Neural progenitor cell (in vitro differentiated cells): ENCODE measurements around the gene PAGE3. TPM values are rescaled to one million over a fixed set of nuclear protein-coding genes. Genes with fewer than 3 reads are reported as not detected.

Experiments
- DNase-seq: peaks from one replicate; pipeline ENCODE4 v3.0.0-alpha.2; 2016; ENCODE audit warnings: low spot score
- H2AFZ ChIP-seq: fragments of 200-600 bp; sonication (generic); replicated peaks from 2 replicates; pipeline ENCODE4 v1.6.1; 2016; ENCODE audit warnings: antibody characterized with exemption
- H3F3A ChIP-seq: fragments of 200-600 bp; sonication (generic); 2 replicates; pipeline ENCODE4 v1.6.1; 2016; ENCODE audit warnings: antibody characterized with exemption, low read depth
- H3K27ac ChIP-seq: fragments of 200-600 bp; sonication (generic); 2 replicates; pipeline ENCODE4 v1.5.1; 2016; ENCODE audit warnings: mild to moderate bottlenecking
- H3K27me3 ChIP-seq: fragments of 200-600 bp; sonication (generic); 2 replicates; pipeline ENCODE4 v1.6.1; 2016; ENCODE audit warnings: mild to moderate bottlenecking, moderate library complexity
- H3K36me3 ChIP-seq: fragments of 200-600 bp; sonication (generic); 2 replicates; pipeline ENCODE4 v1.5.1; 2016
- H3K4me1 ChIP-seq: fragments of 200-600 bp; sonication (generic); 2 replicates; pipeline ENCODE4 v1.6.1; 2016; ENCODE audit warnings: mixed run types
- H3K4me2 ChIP-seq: fragments of 200-600 bp; sonication (generic); 2 replicates; pipeline ENCODE4 v1.6.1; 2016
- H3K4me3 ChIP-seq: fragments of 200-600 bp; sonication (generic); 2 replicates; pipeline ENCODE4 v1.5.1; 2016
- H3K79me2 ChIP-seq: fragments of 200-600 bp; sonication (generic); 2 replicates; pipeline ENCODE4 v1.6.1; 2016; ENCODE audit warnings: low read depth
- H3K9ac ChIP-seq: fragments of 200-600 bp; sonication (generic); 2 replicates; pipeline ENCODE4 v1.6.1; 2016
- H3K9me3 ChIP-seq: fragments of 200-600 bp; sonication (generic); 2 replicates; pipeline ENCODE4 v1.5.1; 2016; ENCODE audit warnings: low read depth
- H4K20me1 ChIP-seq: fragments of 200-600 bp; sonication (generic); 2 replicates; pipeline ENCODE4 v1.6.1; 2016; ENCODE audit warnings: low read depth
- H3K27ac Mint-ChIP-seq: 3 replicates; pipeline ENCODE4 v1.8.0; 2021; ENCODE audit warnings: mixed read lengths
- H3K27me3 Mint-ChIP-seq: 2 replicates; pipeline ENCODE4 v1.8.0; 2022; ENCODE audit warnings: low read depth, mild to moderate bottlenecking, inconsistent platforms, moderate library complexity, mixed read lengths; ENCODE audit not compliant: insufficient read depth
- H3K36me3 Mint-ChIP-seq: 3 replicates; pipeline ENCODE4 v1.8.0; 2021; ENCODE audit warnings: mixed read lengths
- H3K4me1 Mint-ChIP-seq: 3 replicates; pipeline ENCODE4 v1.8.0; 2021; ENCODE audit warnings: mixed read lengths
- H3K4me3 Mint-ChIP-seq: 3 replicates; pipeline ENCODE4 v1.8.0; 2021; ENCODE audit warnings: mild to moderate bottlenecking, moderate library complexity, mixed read lengths
- H3K9me3 Mint-ChIP-seq: 3 replicates; pipeline ENCODE4 v1.8.0; 2020; ENCODE audit warnings: mixed read lengths
- CTCF ChIP-seq: fragments of 200-600 bp; sonication (generic); IDR thresholded peaks from 2 replicates; pipeline ENCODE4 v1.5.1; 2017; ENCODE audit warnings: antibody characterized with exemption, mild to moderate bottlenecking
- EZH2 ChIP-seq: fragments of 200-600 bp; sonication (generic); IDR thresholded peaks from 2 replicates; pipeline ENCODE4 v1.6.1; 2017; ENCODE audit warnings: antibody characterized with exemption, mild to moderate bottlenecking, moderate library complexity
- EZH2phosphoT487 ChIP-seq: fragments of 200-600 bp; sonication (generic); IDR thresholded peaks from 2 replicates; pipeline ENCODE4 v1.6.1; 2017; ENCODE audit warnings: antibody characterized with exemption
- total RNA-seq: library from RNA; depleted of rRNA; stranded (reverse); fragments of >200 nt; gene quantifications from 2 replicates; pipeline ENCODE4 v1.2.3, GENCODE V29; 2015; ENCODE audit warnings: low replicate concordance

Gene PAGE3
- total RNA-seq, 1 donor from 2014 or later, result not detected

GRCh38 chrX:55240788-55241340, 23.9 kb downstream of the PAGE3 start:
- TF ChIP-seq CTCF, result no peak
- no peak for TF ChIP-seq EZH2
- TF ChIP-seq EZH2phosphoT487, result no peak
- H3K36me3 ChIP-seq, result no peaks in the 10 kb centered on the region
- peaks cover 14% of the 10 kb centered on the region for H3K9me3 Mint-ChIP-seq
- no peak overlapping the region for H3K27ac ChIP-seq
- no peaks in the 10 kb centered on the region for H3K79me2 ChIP-seq
- H3K27me3 Mint-ChIP-seq, result peaks cover 3% of the 10 kb centered on the region
- DNase-seq, result no peak
- no peaks in the 10 kb centered on the region for H3K27me3 ChIP-seq
- H2AFZ ChIP-seq, result no peak overlapping the region
- H3K4me3 ChIP-seq, result no peak overlapping the region
- no peaks in the 10 kb centered on the region for H3F3A ChIP-seq
- H3K4me3 Mint-ChIP-seq, result no peak overlapping the region
- no peaks in the 10 kb centered on the region for H3K4me1 Mint-ChIP-seq
- H4K20me1 ChIP-seq, result no peaks in the 10 kb centered on the region
- H3K36me3 Mint-ChIP-seq, result no peaks in the 10 kb centered on the region
- no peak overlapping the region for H3K27ac Mint-ChIP-seq
- no peak overlapping the region for H3K4me2 ChIP-seq
- peaks cover 29% of the 10 kb centered on the region for H3K9me3 ChIP-seq
- H3K9ac ChIP-seq, result no peak overlapping the region
- no peaks in the 10 kb centered on the region for H3K4me1 ChIP-seq

- H3K9me3 Mint-ChIP-seq, result peaks cover 5% of the 10 kb centered on the region
Measured at GRCh38 chrX:55220119-55220794, 44.5 kb downstream of the PAGE3 start, which contains the start of gene PAGE5. Gene PAGE5, plus strand, starts transcription at chrX:55220346. Its CDS starts 1,037 bp downstream, at chrX:55221383.

GRCh38 chrX:55213381-55213780, 51.3 kb downstream of the PAGE3 start:
- Mint-ChIP-seq H3K36me3 (no peaks in the 10 kb centered on the region), H3K4me3 (no peak overlapping the region), H3K4me1 (no peaks in the 10 kb centered on the region), H3K27me3 (peaks cover under 1% of the 10 kb centered on the region), H3K9me3 (no peaks in the 10 kb centered on the region), H3K27ac (no peak overlapping the region)
- no peak for DNase-seq
- Histone ChIP-seq H3K79me2 (no peaks in the 10 kb centered on the region), H3K4me1 (no peaks in the 10 kb centered on the region), H3K9me3 (peaks cover 15% of the 10 kb centered on the region), H3K4me3 (no peak overlapping the region), H2AFZ (no peak overlapping the region), H3K4me2 (no peak overlapping the region), H3K27ac (no peak overlapping the region), H3K36me3 (no peaks in the 10 kb centered on the region), H3K9ac (no peak overlapping the region), H3F3A (no peaks in the 10 kb centered on the region), H3K27me3 (no peaks in the 10 kb centered on the region), H4K20me1 (no peaks in the 10 kb centered on the region)
- TF ChIP-seq CTCF (no peak), EZH2 (no peak), EZH2phosphoT487 (no peak)

More at GRCh38 chrX:55220119-55220794, 44.5 kb downstream of the PAGE3 start, which contains the start of gene PAGE5:
- no peak within 1 kb of the TSS for H3K4me3 ChIP-seq
- DNase-seq, result no peak
- H3K9me3 ChIP-seq, result peaks cover 38% of the 10 kb centered on the region
- Mint-ChIP-seq H3K4me1 (no peaks in the 10 kb centered on the region), H3K27me3 (no peaks in the 10 kb centered on the region), H3K27ac (no peak within 1 kb of the TSS), H3K36me3 (no peaks in the 10 kb centered on the region), H3K4me3 (no peak within 1 kb of the TSS)
- no peaks in the 10 kb centered on the region for H4K20me1 ChIP-seq
- H3F3A ChIP-seq, result no peaks in the 10 kb centered on the region
- no peak within 1 kb of the TSS for H3K9ac ChIP-seq
- no peak within 1 kb of the TSS for H3K27ac ChIP-seq
- H3K4me2 ChIP-seq, result no peak within 1 kb of the TSS
- no peaks in the 10 kb centered on the region for H3K27me3 ChIP-seq
- TF ChIP-seq CTCF (no peak), EZH2phosphoT487 (no peak), EZH2 (no peak)
- no peaks in the 10 kb centered on the region for H3K4me1 ChIP-seq
- no peaks in the 10 kb centered on the region for H3K36me3 ChIP-seq
- no peaks in the 10 kb centered on the region for H3K79me2 ChIP-seq
- no peak within 1 kb of the TSS for H2AFZ ChIP-seq
